SK-N-SH (cell line): Measurements from ENCODE around the gene CIB4.

ENCODE experiments used
- CHD2 ChIP-seq: fragments of 150-350 bp; IDR thresholded peaks from 2 replicates; pipeline ENCODE4 v1.6.1; 2018; ENCODE audit warnings: low read length; ENCODE audit not compliant: partially characterized antibody
- CTCF ChIP-seq: fragments of 200-600 bp; sonication (generic); IDR thresholded peaks from 2 replicates; pipeline ENCODE4 v1.6.1; 2017; ENCODE audit warnings: antibody characterized with exemption, mild to moderate bottlenecking, moderate library complexity
- EZH2phosphoT487 ChIP-seq: fragments of 200-600 bp; sonication (generic); IDR thresholded peaks from 2 replicates; pipeline ENCODE4 v1.6.1; 2017; ENCODE audit warnings: low read depth, mixed run types, mild to moderate bottlenecking, antibody characterized with exemption, moderate library complexity, borderline replicate concordance
- GABPA ChIP-seq: IDR thresholded peaks from 2 replicates; pipeline ENCODE4 v1.4.0; 2012; ENCODE audit warnings: low read depth, mild to moderate bottlenecking
- GATA2 ChIP-seq: sonication (generic); formaldehyde crosslinking; IDR thresholded peaks from 2 replicates; pipeline ENCODE4 v1.5.0; 2020; ENCODE audit warnings: mild to moderate bottlenecking, missing genetic modification reagents
- POLR2AphosphoS5 ChIP-seq: IDR thresholded peaks from 2 replicates; pipeline ENCODE4 v1.6.1; 2012; ENCODE audit warnings: low read depth, low read length
- RAD21 ChIP-seq: IDR thresholded peaks from 2 replicates; pipeline ENCODE4 v1.6.1; 2012; ENCODE audit warnings: mild to moderate bottlenecking, low read length
- RXRA ChIP-seq: IDR thresholded peaks from 2 replicates; pipeline ENCODE4 v1.4.0; 2012; ENCODE audit warnings: low read depth, mild to moderate bottlenecking, borderline replicate concordance
- SIN3A ChIP-seq: IDR thresholded peaks from 2 replicates; pipeline ENCODE4 v1.6.1; 2012; ENCODE audit warnings: low read depth, mild to moderate bottlenecking, low read length, moderate library complexity, borderline replicate concordance
- SMC3 ChIP-seq: IDR thresholded peaks from 2 replicates; pipeline ENCODE4 v1.6.1; 2012; ENCODE audit warnings: low read depth, low read length, improper control_type of control experiment
- TAF1 ChIP-seq: IDR thresholded peaks from 2 replicates; pipeline ENCODE4 v1.6.1; 2012; ENCODE audit warnings: low read depth, mild to moderate bottlenecking, low read length, moderate library complexity, borderline replicate concordance
- USF1 ChIP-seq: IDR thresholded peaks from 2 replicates; pipeline ENCODE4 v1.4.0; 2012; ENCODE audit warnings: low read depth, borderline replicate concordance
- TF ChIP-seq, protein P1 (sequence below): IDR thresholded peaks from 2 replicates; pipeline ENCODE4 v1.4.0; 2012; ENCODE audit warnings: low read depth, borderline replicate concordance
- TF ChIP-seq, protein P2 (sequence below): fragments of 150-350 bp; IDR thresholded peaks from 2 replicates; pipeline ENCODE4 v1.6.1; 2016; ENCODE audit warnings: mild to moderate bottlenecking, low read depth, low read length

DNA sequence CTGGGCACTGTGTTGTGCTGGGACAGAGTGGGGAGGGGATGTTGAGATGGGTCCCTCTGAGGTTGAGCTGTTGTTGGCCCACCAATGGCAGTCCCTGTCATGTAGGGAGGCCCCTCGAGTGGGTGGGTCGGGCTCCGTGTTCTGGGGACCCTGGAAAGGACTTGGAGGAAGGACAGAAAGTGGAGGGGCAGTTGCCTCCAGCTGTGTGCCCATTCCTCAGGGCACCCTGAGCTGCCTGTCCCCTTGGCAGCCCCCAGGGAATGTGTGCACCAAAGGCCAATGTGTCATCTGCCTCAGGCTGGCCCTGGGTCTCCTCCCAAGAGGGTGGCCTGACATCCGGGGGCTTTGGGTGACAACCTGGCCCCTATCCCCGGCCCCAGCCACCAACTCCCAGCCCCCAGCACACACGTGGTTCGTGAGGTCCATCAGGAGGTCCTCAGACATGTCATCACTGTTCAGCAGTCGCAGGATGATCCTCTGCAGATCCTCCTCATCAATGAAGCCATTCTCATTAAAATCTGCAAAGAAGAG lies 57.7 kb downstream of the CIB4 start:
- no peak for TF ChIP-seq EZH2phosphoT487
- no peak for TF ChIP-seq SMC3
- TF ChIP-seq CHD2: no peak
- TF ChIP-seq GATA2 (CRISPR knock-in tag): no peak
- no peak for TF ChIP-seq RAD21
- TF ChIP-seq POLR2AphosphoS5: no peak
- no peak for TF ChIP-seq CTCF
- TF ChIP-seq GABPA: no peak
- TF ChIP-seq, protein P1, sequence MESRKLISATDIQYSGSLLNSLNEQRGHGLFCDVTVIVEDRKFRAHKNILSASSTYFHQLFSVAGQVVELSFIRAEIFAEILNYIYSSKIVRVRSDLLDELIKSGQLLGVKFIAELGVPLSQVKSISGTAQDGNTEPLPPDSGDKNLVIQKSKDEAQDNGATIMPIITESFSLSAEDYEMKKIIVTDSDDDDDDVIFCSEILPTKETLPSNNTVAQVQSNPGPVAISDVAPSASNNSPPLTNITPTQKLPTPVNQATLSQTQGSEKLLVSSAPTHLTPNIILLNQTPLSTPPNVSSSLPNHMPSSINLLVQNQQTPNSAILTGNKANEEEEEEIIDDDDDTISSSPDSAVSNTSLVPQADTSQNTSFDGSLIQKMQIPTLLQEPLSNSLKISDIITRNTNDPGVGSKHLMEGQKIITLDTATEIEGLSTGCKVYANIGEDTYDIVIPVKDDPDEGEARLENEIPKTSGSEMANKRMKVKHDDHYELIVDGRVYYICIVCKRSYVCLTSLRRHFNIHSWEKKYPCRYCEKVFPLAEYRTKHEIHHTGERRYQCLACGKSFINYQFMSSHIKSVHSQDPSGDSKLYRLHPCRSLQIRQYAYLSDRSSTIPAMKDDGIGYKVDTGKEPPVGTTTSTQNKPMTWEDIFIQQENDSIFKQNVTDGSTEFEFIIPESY: no peak
- TF ChIP-seq TAF1: no peak
- TF ChIP-seq RXRA: no peak
- no peak for TF ChIP-seq SIN3A
- TF ChIP-seq, protein P2, sequence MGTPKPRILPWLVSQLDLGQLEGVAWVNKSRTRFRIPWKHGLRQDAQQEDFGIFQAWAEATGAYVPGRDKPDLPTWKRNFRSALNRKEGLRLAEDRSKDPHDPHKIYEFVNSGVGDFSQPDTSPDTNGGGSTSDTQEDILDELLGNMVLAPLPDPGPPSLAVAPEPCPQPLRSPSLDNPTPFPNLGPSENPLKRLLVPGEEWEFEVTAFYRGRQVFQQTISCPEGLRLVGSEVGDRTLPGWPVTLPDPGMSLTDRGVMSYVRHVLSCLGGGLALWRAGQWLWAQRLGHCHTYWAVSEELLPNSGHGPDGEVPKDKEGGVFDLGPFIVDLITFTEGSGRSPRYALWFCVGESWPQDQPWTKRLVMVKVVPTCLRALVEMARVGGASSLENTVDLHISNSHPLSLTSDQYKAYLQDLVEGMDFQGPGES: no peak
- TF ChIP-seq USF1: no peak
